T-helper 17 cell (primary cell): ENCODE data around the gene TTC7B. TPM values are rescaled to one million over a fixed set of nuclear protein-coding genes. Genes with fewer than 3 reads are reported as not detected.

Experiments used
- ATAC-seq: fragments of 150-1000 bp; cut with Tn5 transposase; 2 replicates; pipeline ENCODE4 v1.10.0; 2021; ENCODE audit warnings: mild to moderate bottlenecking, moderate library complexity
- DNase-seq, 3 donors: peaks; one replicate each; pipeline versions ENCODE4 v3.0.0 to v3.0.0-alpha.2; 2020 to 2021
- H3K9me3 ChIP-seq: one replicate; pipeline ENCODE4 v1.7.0; 2013; ENCODE audit warnings: low read length, mild to moderate bottlenecking; ENCODE audit not compliant: control insufficient read depth, poor library complexity, severe bottlenecking
- H3K27ac Mint-ChIP-seq: one replicate; pipeline ENCODE4 v1.8.0; 2022; ENCODE audit warnings: mild to moderate bottlenecking, moderate library complexity, mixed read lengths
- H3K27me3 Mint-ChIP-seq: one replicate; pipeline ENCODE4 v1.8.0; 2022; ENCODE audit warnings: mixed read lengths
- H3K36me3 Mint-ChIP-seq: one replicate; pipeline ENCODE4 v1.8.0; 2022; ENCODE audit warnings: low read depth, mixed read lengths
- H3K4me1 Mint-ChIP-seq: one replicate; pipeline ENCODE4 v1.8.0; 2022; ENCODE audit warnings: mild to moderate bottlenecking, mixed read lengths
- H3K4me3 Mint-ChIP-seq: one replicate; pipeline ENCODE4 v1.8.0; 2022; ENCODE audit warnings: mild to moderate bottlenecking, moderate library complexity, mixed read lengths
- total RNA-seq, 4 donors: library from RNA in 2 of 4; stranded (reverse) in 2 of 4; gene quantifications; one replicate each; pipeline ENCODE4 v1.2.3 and lab custom pipeline; 2022 to 2026

The TTC7B gene
- total RNA-seq, 2 donors from 2014 or later = 2.5 to 28.3 TPM

DNA sequence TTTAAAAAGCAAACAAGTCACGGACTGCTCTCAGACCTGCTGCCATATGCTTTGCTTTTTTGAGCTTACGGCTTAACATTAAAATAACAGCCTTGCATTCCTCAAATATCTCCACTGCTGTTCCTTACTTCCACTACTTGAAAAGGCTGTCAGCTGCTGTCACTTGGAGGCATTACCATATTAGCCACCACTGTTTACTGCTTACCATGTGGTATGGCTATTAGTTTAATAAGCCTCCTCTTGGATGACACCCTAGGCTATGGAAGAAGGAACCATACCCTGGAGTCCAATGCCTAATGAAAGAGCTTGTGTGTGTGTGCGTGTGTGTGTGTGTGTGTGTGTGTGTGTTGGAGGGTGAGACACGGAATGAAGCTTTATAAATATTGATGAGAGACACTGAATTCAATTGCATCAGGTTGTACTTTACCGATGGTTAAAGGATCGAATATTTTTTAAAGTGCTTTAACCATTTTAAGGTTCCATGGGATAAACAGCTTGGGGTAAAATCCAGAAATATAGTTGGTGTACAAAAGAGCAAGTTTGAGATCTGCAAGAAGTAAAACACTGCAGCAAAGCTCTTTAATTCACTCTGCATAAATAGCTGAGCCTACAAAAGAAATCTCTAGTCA is 174.5 kb downstream of the TTC7B start:
- H3K27me3 Mint-ChIP-seq = no peaks in the 10 kb centered on the region

DNA sequence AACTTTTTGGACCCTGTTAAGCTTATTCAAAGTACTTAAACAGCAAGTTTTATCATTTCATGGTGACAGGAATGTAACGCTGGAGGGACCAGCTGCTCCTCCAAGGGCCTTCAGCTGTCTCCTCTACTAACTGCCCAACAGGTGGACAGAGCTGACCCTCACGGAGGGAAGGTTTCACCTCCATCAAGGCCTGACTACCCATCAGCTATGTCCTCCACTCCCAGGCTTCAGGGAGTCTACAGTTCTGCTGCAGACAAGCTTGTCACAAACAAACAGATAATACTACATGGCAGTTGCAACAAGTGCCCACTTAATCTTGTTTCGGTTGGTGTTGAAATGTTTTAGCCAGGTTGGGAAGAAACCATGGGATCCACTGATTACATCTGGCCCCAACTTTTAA is 175.1 kb downstream of the TTC7B start:
- no peak overlapping the region for H3K27ac Mint-ChIP-seq
- H3K9me3 ChIP-seq = no peaks in the 10 kb centered on the region
- ATAC-seq = no peak
- H3K36me3 Mint-ChIP-seq = no peaks in the 10 kb centered on the region
- no peaks in the 10 kb centered on the region for H3K4me1 Mint-ChIP-seq
- H3K27me3 Mint-ChIP-seq = no peaks in the 10 kb centered on the region
- no peak for DNase-seq
- H3K4me3 Mint-ChIP-seq = no peak overlapping the region

More for the DNA sequence above, 174.5 kb downstream of the TTC7B start:
- ATAC-seq (no peak), DNase-seq (no peak)
- no peak overlapping the region for H3K4me3 Mint-ChIP-seq
- no peaks in the 10 kb centered on the region for H3K36me3 Mint-ChIP-seq
- H3K27ac Mint-ChIP-seq = no peak overlapping the region
- no peaks in the 10 kb centered on the region for H3K4me1 Mint-ChIP-seq
- no peaks in the 10 kb centered on the region for H3K9me3 ChIP-seq

GRCh38 chr14:90639641-90640040 is 176.6 kb downstream of the TTC7B start:
- DNase-seq (no peak), ATAC-seq (no peak)
- Mint-ChIP-seq H3K4me3 (no peak overlapping the region), H3K27ac (no peak overlapping the region), H3K36me3 (no peaks in the 10 kb centered on the region), H3K27me3 (no peaks in the 10 kb centered on the region), H3K4me1 (no peaks in the 10 kb centered on the region)
- H3K9me3 ChIP-seq = no peaks in the 10 kb centered on the region

DNA sequence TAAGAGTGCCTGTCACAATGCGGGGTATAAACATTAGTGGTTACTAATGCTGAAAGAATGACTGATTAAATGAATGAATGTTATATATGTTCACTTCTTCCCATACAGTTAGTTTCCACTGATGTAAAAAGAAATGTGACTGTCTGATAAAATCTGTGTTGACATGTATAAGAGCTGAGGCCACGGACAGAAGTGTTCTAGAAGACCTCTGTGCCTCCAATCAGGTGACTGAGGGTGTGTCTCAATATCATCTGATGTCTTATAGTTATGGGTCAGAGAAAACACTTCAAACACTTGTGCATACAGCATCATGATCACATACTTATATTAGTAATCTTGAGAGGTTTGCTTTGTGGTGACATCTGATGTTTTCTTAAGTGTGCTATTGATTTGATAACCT is 183.4 kb downstream of the TTC7B start:
- DNase-seq (no peak), ATAC-seq (no peak)
- H3K9me3 ChIP-seq = no peaks in the 10 kb centered on the region
- no peak overlapping the region for H3K27ac Mint-ChIP-seq
- H3K27me3 Mint-ChIP-seq = peaks cover 5% of the 10 kb centered on the region
- H3K4me3 Mint-ChIP-seq = no peak overlapping the region
- H3K4me1 Mint-ChIP-seq = peaks cover 2% of the 10 kb centered on the region
- no peaks in the 10 kb centered on the region for H3K36me3 Mint-ChIP-seq

GRCh38 chr14:90632451-90632850 is 183.8 kb downstream of the TTC7B start:
- H3K36me3 Mint-ChIP-seq = no peaks in the 10 kb centered on the region
- no peak overlapping the region for H3K27ac Mint-ChIP-seq

GRCh38 chr14:90630171-90630806 is 185.9 kb downstream of the TTC7B start:
- ATAC-seq (no peak), DNase-seq (no peak)
- Mint-ChIP-seq H3K27ac (no peak overlapping the region), H3K4me1 (peaks cover 2% of the 10 kb centered on the region), H3K27me3 (peaks cover 5% of the 10 kb centered on the region), H3K4me3 (no peak overlapping the region), H3K36me3 (no peaks in the 10 kb centered on the region)
- H3K9me3 ChIP-seq = no peaks in the 10 kb centered on the region

More at GRCh38 chr14:90632451-90632850, 183.8 kb downstream of the TTC7B start:
- ATAC-seq = no peak
- no peak for DNase-seq
- no peak overlapping the region for H3K4me3 Mint-ChIP-seq
- H3K4me1 Mint-ChIP-seq = peaks cover 2% of the 10 kb centered on the region
- peaks cover 5% of the 10 kb centered on the region for H3K27me3 Mint-ChIP-seq
- no peaks in the 10 kb centered on the region for H3K9me3 ChIP-seq

DNA sequence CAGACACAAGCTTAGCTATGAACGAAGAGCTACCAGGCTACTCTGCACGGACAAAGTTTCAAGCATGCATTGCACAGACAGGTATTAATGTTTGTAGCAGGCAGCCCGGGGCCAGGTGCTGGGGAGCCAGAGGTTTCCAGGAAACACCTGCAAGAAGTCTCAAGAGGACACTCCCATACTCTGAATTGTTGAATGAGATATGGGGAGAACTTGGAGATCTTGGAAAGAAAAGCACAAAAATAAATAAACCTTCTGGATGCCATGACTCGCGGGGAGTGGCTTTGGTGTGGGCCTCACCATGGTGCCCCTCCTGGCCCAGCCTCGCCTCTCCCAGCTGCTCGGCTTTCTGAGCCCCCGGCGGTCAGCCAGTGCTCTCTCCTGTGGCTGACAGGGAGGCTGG is 186.8 kb downstream of the TTC7B start:
- Mint-ChIP-seq H3K27ac (no peak overlapping the region), H3K36me3 (no peaks in the 10 kb centered on the region), H3K27me3 (peaks cover 5% of the 10 kb centered on the region), H3K4me1 (peaks cover 2% of the 10 kb centered on the region), H3K4me3 (no peak overlapping the region)
- no peak for DNase-seq
- H3K9me3 ChIP-seq = no peaks in the 10 kb centered on the region
- no peak for ATAC-seq

- H3K27me3 Mint-ChIP-seq = peaks cover 5% of the 10 kb centered on the region
- no peak overlapping the region for H3K4me3 Mint-ChIP-seq
- H3K9me3 ChIP-seq = no peaks in the 10 kb centered on the region
- peaks cover 2% of the 10 kb centered on the region for H3K4me1 Mint-ChIP-seq
- H3K27ac Mint-ChIP-seq = no peak overlapping the region
- no peak for ATAC-seq
- DNase-seq = no peak
- H3K36me3 Mint-ChIP-seq = no peaks in the 10 kb centered on the region
These were observed 187.4 kb downstream of the TTC7B start for GRCh38 chr14:90628825-90629224.

- Mint-ChIP-seq H3K27ac (no peak overlapping the region), H3K36me3 (no peaks in the 10 kb centered on the region), H3K4me3 (no peak overlapping the region), H3K27me3 (peaks cover 5% of the 10 kb centered on the region), H3K4me1 (peaks cover 2% of the 10 kb centered on the region)
- no peak for ATAC-seq
- DNase-seq = no peak
- no peaks in the 10 kb centered on the region for H3K9me3 ChIP-seq
These were observed 188.8 kb downstream of the TTC7B start for GRCh38 chr14:90627478-90627877.

GRCh38 chr14:90626550-90626949 is 189.7 kb downstream of the TTC7B start:
- H3K9me3 ChIP-seq = no peaks in the 10 kb centered on the region
- no peaks in the 10 kb centered on the region for H3K36me3 Mint-ChIP-seq
- H3K4me3 Mint-ChIP-seq = no peak overlapping the region
- DNase-seq (no peak), ATAC-seq (no peak)
- H3K4me1 Mint-ChIP-seq = peaks cover 2% of the 10 kb centered on the region
- no peak overlapping the region for H3K27ac Mint-ChIP-seq
- H3K27me3 Mint-ChIP-seq = peaks cover 5% of the 10 kb centered on the region

- Mint-ChIP-seq H3K36me3 (no peaks in the 10 kb centered on the region), H3K4me3 (no peak overlapping the region), H3K4me1 (peaks cover under 1% of the 10 kb centered on the region), H3K27me3 (peaks cover 5% of the 10 kb centered on the region), H3K27ac (no peak overlapping the region)
- no peak for DNase-seq
- ATAC-seq = no peak
- H3K9me3 ChIP-seq = no peaks in the 10 kb centered on the region
These were observed 190.8 kb downstream of the TTC7B start for GRCh38 chr14:90625445-90625844.

GRCh38 chr14:90624732-90625400 is 191.4 kb downstream of the TTC7B start:
- Mint-ChIP-seq H3K27me3 (peaks cover 4% of the 10 kb centered on the region), H3K27ac (no peak overlapping the region), H3K36me3 (no peaks in the 10 kb centered on the region), H3K4me1 (no peaks in the 10 kb centered on the region), H3K4me3 (no peak overlapping the region)
- H3K9me3 ChIP-seq = no peaks in the 10 kb centered on the region
- DNase-seq (no peak), ATAC-seq (no peak)

DNA sequence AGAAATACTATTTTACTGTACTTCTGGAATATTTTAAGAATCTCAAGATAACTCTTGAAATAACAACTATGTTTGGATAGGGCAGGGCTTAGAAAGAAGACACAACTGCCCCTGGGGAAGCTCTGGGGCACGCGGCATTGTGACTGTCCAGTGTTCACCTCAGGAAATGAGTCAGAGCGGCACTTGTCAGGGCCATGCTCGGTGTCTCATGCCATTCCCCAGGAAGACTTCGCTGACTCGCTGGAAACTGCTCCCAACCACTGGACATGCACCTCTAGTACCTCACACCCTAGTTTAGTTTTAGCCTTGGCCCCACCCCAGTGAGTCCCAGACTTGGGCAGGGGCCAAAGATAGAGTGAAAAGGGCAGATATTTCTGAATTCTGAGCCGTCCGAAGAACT is 192.0 kb downstream of the TTC7B start:
- H3K4me1 Mint-ChIP-seq = no peaks in the 10 kb centered on the region
- H3K9me3 ChIP-seq = no peaks in the 10 kb centered on the region
- peaks cover 9% of the 10 kb centered on the region for H3K27me3 Mint-ChIP-seq
- DNase-seq (no peak), ATAC-seq (no peak)
- H3K36me3 Mint-ChIP-seq = no peaks in the 10 kb centered on the region
- H3K27ac Mint-ChIP-seq = no peak overlapping the region
- H3K4me3 Mint-ChIP-seq = no peak overlapping the region

DNA sequence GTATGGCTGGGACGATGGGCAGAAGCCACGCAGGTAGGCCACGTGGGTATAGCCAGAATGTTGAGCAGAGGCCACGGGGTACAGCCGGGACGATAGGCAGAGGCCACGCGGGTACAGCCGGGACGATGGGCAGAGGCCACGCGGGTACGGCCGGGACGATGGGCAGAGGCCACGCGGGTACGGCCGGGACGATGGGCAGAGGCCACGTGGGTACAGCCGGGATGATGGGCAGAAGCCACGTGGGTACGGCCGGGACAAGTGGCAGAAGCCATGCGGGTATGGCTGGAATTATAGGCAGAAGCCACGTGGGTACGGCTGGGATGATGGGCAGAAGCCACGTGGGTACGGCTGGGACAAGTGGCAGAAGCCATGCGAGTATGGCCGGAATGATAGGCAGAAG is 195.0 kb downstream of the TTC7B start:
- Mint-ChIP-seq H3K4me3 (no peak overlapping the region), H3K27ac (no peak overlapping the region), H3K4me1 (no peaks in the 10 kb centered on the region), H3K27me3 (peaks cover 17% of the 10 kb centered on the region), H3K36me3 (no peaks in the 10 kb centered on the region)
- no peaks in the 10 kb centered on the region for H3K9me3 ChIP-seq
- no peak for DNase-seq
- ATAC-seq = no peak
